Keratinocyte (primary cell): Measurements from ENCODE around the gene GFPT2. TPM values are rescaled to one million over a fixed set of nuclear protein-coding genes. Genes with fewer than 3 reads are reported as not detected.

Source experiments
- DNase-seq: peaks from one replicate; pipeline ENCODE4 v3.0.0-alpha.2; 2011; ENCODE audit warnings: low read depth, missing footprints, low spot score
- FAIRE-seq: peaks from 2 replicates; lab custom pipeline; 2011; peaks lifted over from hg19 to GRCh38; lab: Jason Lieb, UNC
- H2AFZ ChIP-seq: 2 replicates; pipeline ENCODE4 v1.6.0; 2012; ENCODE audit warnings: low read length, control low read depth, inconsistent platforms; ENCODE audit not compliant: control insufficient read depth
- H3K27ac ChIP-seq: 2 replicates; pipeline ENCODE4 v1.5.1; 2011; ENCODE audit warnings: low read length; ENCODE audit not compliant: control insufficient read depth, insufficient read depth
- H3K27me3 ChIP-seq: 3 replicates; pipeline ENCODE4 v1.6.0; 2011; ENCODE audit warnings: low read length; ENCODE audit not compliant: control insufficient read depth, insufficient read depth; ENCODE audit errors: extremely low read depth
- H3K36me3 ChIP-seq, 2 experiments: 2 replicates in 1 of 2; 3 replicates in 1 of 2; pipeline ENCODE4 v1.5.1; 2011; ENCODE audit warnings: low read length in 2 of 2, mild to moderate bottlenecking in 1 of 2; ENCODE audit not compliant: control insufficient read depth in 2 of 2, insufficient read depth in 2 of 2; ENCODE audit errors: extremely low read depth in 1 of 2
- H3K4me1 ChIP-seq: 3 replicates; pipeline ENCODE4 v1.5.1; 2011; ENCODE audit warnings: low read length; ENCODE audit not compliant: control insufficient read depth, insufficient read depth; ENCODE audit errors: extremely low read depth
- H3K4me2 ChIP-seq: 3 replicates; pipeline ENCODE4 v1.6.0; 2011; ENCODE audit warnings: low read depth, low read length; ENCODE audit not compliant: control insufficient read depth, insufficient read depth; ENCODE audit errors: extremely low read depth
- H3K4me3 ChIP-seq, 3 experiments: fragments of 200-600 bp in 1 of 3; sonication (generic) in 1 of 3; 2 replicates in 2 of 3; 3 replicates in 1 of 3; pipeline ENCODE4 v1.5.1; 2011 to 2016; ENCODE audit warnings: low read length in 3 of 3, mild to moderate bottlenecking in 3 of 3, control low read depth in 2 of 3, inconsistent platforms in 1 of 3, low read depth in 1 of 3, mixed read lengths in 1 of 3, mixed run types in 1 of 3, moderate library complexity in 1 of 3; ENCODE audit not compliant: control insufficient read depth in 2 of 3, insufficient read depth in 2 of 3; ENCODE audit errors: extremely low read depth in 1 of 3
- H3K79me2 ChIP-seq: 2 replicates; pipeline ENCODE4 v1.6.0; 2012; ENCODE audit warnings: low read length; ENCODE audit not compliant: control insufficient read depth, insufficient read depth
- H3K9ac ChIP-seq: 3 replicates; pipeline ENCODE4 v1.6.0; 2011; ENCODE audit warnings: low read length; ENCODE audit not compliant: control insufficient read depth, insufficient read depth; ENCODE audit errors: extremely low read depth
- H3K9me1 ChIP-seq: 3 replicates; pipeline ENCODE4 v1.6.0; 2011; ENCODE audit warnings: low read length; ENCODE audit not compliant: control insufficient read depth, insufficient read depth; ENCODE audit errors: extremely low read depth
- H3K9me3 ChIP-seq: 2 replicates; pipeline ENCODE4 v1.5.1; 2012; ENCODE audit warnings: low read depth, low read length; ENCODE audit not compliant: control insufficient read depth
- H4K20me1 ChIP-seq: 3 replicates; pipeline ENCODE4 v1.6.0; 2011; ENCODE audit warnings: low read length; ENCODE audit not compliant: control insufficient read depth, insufficient read depth; ENCODE audit errors: extremely low read depth
- EZH2 ChIP-seq: IDR thresholded peaks from one replicate; pipeline ENCODE4 v1.6.1; 2012; ENCODE audit warnings: inconsistent platforms, mild to moderate bottlenecking, low read length, moderate library complexity
- dilution Hi-C: fragments of 300-500 bp; cut with MboI; formaldehyde crosslinking; loops from one replicate; pipeline ENCODE4 v1.7.0; 2020; ENCODE audit warnings: low sequenced_read_pairs; ENCODE audit not compliant: extremely low pct_ligation_motif_present
- polyA plus RNA-seq, 5 experiments: library from polyadenylated mRNA; depleted of rRNA in 3 of 5; stranded (reverse) in 3 of 5; stranded (forward) in 1 of 5; unstranded in 1 of 5; fragments of >200 nt; gene quantifications; 1 replicate in 1 of 5; 2 replicates in 3 of 5; 3 replicates in 1 of 5; pipeline versions ENCODE4 v1.2.1 to v1.2.3, GENCODE V29; 2011 to 2012; ENCODE audit warnings: missing spikeins in 2 of 5, low read depth in 1 of 5, low replicate concordance in 1 of 5
- TF ChIP-seq, protein P1 (sequence below), 3 experiments: IDR thresholded peaks in 1 of 3; conservative IDR thresholded peaks in 1 of 3; optimal IDR thresholded peaks in 1 of 3; 2 replicates in 2 of 3; 3 replicates in 1 of 3; pipeline versions ENCODE3 to v1.5.1; 2011; ENCODE audit warnings: low read length in 3 of 3, mild to moderate bottlenecking in 3 of 3, moderate library complexity in 2 of 3, control low read depth in 1 of 3, inconsistent platforms in 1 of 3; ENCODE audit not compliant: insufficient read depth in 2 of 3; ENCODE audit errors: extremely low read depth in 1 of 3

GFPT2 gene
- polyA plus RNA-seq, 1 donor (not counting 4 experiments of a cell fraction or from before 2014, with no cell fraction given): not detected

DNA sequence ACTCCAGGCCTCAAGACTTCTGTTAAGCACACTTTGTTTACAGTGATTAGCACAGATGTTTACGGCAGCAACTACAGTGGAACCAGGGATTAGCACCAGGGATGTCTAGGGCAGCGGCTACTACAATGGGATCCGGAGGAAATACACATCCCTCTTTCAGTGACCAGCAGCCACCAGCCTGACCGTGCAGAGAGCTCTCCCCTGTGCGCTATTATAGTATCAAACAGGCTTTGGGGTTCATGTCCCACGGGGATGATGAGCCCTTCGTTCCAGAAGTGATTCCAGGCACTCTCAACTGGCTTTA, 21.5 kb downstream of the GFPT2 start:
- Histone ChIP-seq H3K4me3 (no peak overlapping the region), H3K9me1 (no peaks in the 10 kb centered on the region), H3K79me2 (no peaks in the 10 kb centered on the region), H4K20me1 (no peaks in the 10 kb centered on the region), H3K27ac (no peak overlapping the region), H3K27me3 (no peaks in the 10 kb centered on the region), H3K9ac (no peak overlapping the region), H3K4me2 (no peak overlapping the region), H3K36me3 (no peaks in the 10 kb centered on the region), H2AFZ (no peak overlapping the region), H3K9me3 (no peaks in the 10 kb centered on the region), H3K4me1 (no peaks in the 10 kb centered on the region)
- FAIRE-seq (no peak), DNase-seq (no peak)
- dilution Hi-C loops: no loop called here
- TF ChIP-seq, protein P1, sequence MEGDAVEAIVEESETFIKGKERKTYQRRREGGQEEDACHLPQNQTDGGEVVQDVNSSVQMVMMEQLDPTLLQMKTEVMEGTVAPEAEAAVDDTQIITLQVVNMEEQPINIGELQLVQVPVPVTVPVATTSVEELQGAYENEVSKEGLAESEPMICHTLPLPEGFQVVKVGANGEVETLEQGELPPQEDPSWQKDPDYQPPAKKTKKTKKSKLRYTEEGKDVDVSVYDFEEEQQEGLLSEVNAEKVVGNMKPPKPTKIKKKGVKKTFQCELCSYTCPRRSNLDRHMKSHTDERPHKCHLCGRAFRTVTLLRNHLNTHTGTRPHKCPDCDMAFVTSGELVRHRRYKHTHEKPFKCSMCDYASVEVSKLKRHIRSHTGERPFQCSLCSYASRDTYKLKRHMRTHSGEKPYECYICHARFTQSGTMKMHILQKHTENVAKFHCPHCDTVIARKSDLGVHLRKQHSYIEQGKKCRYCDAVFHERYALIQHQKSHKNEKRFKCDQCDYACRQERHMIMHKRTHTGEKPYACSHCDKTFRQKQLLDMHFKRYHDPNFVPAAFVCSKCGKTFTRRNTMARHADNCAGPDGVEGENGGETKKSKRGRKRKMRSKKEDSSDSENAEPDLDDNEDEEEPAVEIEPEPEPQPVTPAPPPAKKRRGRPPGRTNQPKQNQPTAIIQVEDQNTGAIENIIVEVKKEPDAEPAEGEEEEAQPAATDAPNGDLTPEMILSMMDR (optimal IDR thresholded peaks at IDR 0.05 in 1 of 3, IDR thresholded peaks at IDR 0.05 in 1 of 3, conservative IDR thresholded peaks at IDR 0.05 in 1 of 3; ENCODE audit: extremely low read depth in 1 of 3, insufficient read depth in 2 of 3, low read length in 3 of 3): no peak
- TF ChIP-seq EZH2: no peak

- no peaks in the 10 kb centered on the region for H3K36me3 ChIP-seq
- no peaks in the 10 kb centered on the region for H3K27me3 ChIP-seq
- H3K4me3 ChIP-seq: no peak overlapping the region
- H3K9me1 ChIP-seq: no peaks in the 10 kb centered on the region
- no peaks in the 10 kb centered on the region for H3K79me2 ChIP-seq
- no peaks in the 10 kb centered on the region for H3K9me3 ChIP-seq
- TF ChIP-seq, protein P1 (optimal IDR thresholded peaks at IDR 0.05 in 1 of 3, IDR thresholded peaks at IDR 0.05 in 1 of 3, conservative IDR thresholded peaks at IDR 0.05 in 1 of 3; ENCODE audit: extremely low read depth in 1 of 3, insufficient read depth in 2 of 3, low read length in 3 of 3): no peak
- TF ChIP-seq EZH2: no peak
- H3K4me2 ChIP-seq: no peak overlapping the region
- no peak overlapping the region for H3K27ac ChIP-seq
- dilution Hi-C loops: no loop called here
- no peak overlapping the region for H3K9ac ChIP-seq
- DNase-seq: no peak
- FAIRE-seq: no peak
- no peaks in the 10 kb centered on the region for H3K4me1 ChIP-seq
- no peaks in the 10 kb centered on the region for H4K20me1 ChIP-seq
- H2AFZ ChIP-seq: no peak overlapping the region
Measured at GRCh38 chr5:180330810-180331646, 22.1 kb downstream of the GFPT2 start.
